Upper lobe of left lung (tissue), 6 donors: ENCODE measurements around the gene UGT1A8. TPM values are rescaled to one million over a fixed set of nuclear protein-coding genes. Genes with fewer than 3 reads are reported as not detected.
A peak's percentile ranks its signal among the peaks of the same experiment; 100 is the strongest.
"Not testable (repeated sequence)": the region's sequence is repeated elsewhere in the genome, so short reads cannot be mapped to it uniquely, and the experiment has no call there.

Experiments
- ATAC-seq, 2 donors: fragments of 200-7000 bp; cut with Tn5 transposase; one replicate each; pipeline ENCODE4 v1.9.1; 2022; ENCODE audit warnings: mild to moderate bottlenecking in 2 of 2, moderate library complexity in 2 of 2; ENCODE audit not compliant: low FRiP score in 2 of 2
- DNase-seq, 2 donors: peaks; one replicate each; pipeline ENCODE4 v3.0.0-alpha.2; 2019 to 2020
- H3K27ac ChIP-seq, 4 donors: fragments of 200-600 bp; sonication (generic); one replicate each; pipeline ENCODE4 v1.5.1; 2016 to 2019
- H3K27me3 ChIP-seq, 4 donors: fragments of 200-600 bp; sonication (generic); one replicate each; pipeline ENCODE4 v1.5.1; 2017 to 2019
- H3K36me3 ChIP-seq, 4 donors: fragments of 200-600 bp; sonication (generic); one replicate each; pipeline ENCODE4 v1.5.1; 2016 to 2019
- H3K4me1 ChIP-seq, 4 donors: fragments of 200-600 bp; sonication (generic); one replicate each; pipeline ENCODE4 v1.5.1; 2018 to 2019
- H3K4me3 ChIP-seq, 4 donors: fragments of 200-600 bp; sonication (generic); one replicate each; pipeline ENCODE4 v1.5.1; 2017 to 2019; ENCODE audit warnings: mild to moderate bottlenecking in 2 of 4, moderate library complexity in 1 of 4
- H3K9me3 ChIP-seq, 4 donors: fragments of 200-600 bp; sonication (generic); one replicate each; pipeline ENCODE4 v1.5.1; 2018 to 2019
- CTCF ChIP-seq, 6 experiments: fragments of 450-650 bp in 4 of 6; fragments of 200-600 bp in 2 of 6; sonication (generic) in 2 of 6; IDR thresholded peaks; one replicate each; pipeline ENCODE4 v1.5.1; 2016 to 2019; ENCODE audit warnings: antibody characterized with exemption in 6 of 6
- EP300 ChIP-seq, 4 donors: sonication (generic); formaldehyde crosslinking; IDR thresholded peaks; one replicate each; pipeline ENCODE4 v1.5.1; 2017; ENCODE audit warnings: antibody characterized with exemption in 4 of 4, control low read depth in 2 of 4
- POLR2A ChIP-seq, 4 donors: fragments of 450-650 bp; IDR thresholded peaks; one replicate each; pipeline ENCODE4 v1.5.1; 2016 to 2017; ENCODE audit warnings: antibody characterized with exemption in 4 of 4, mild to moderate bottlenecking in 2 of 4
- POLR2AphosphoS5 ChIP-seq, 2 donors: sonication (generic); formaldehyde crosslinking; IDR thresholded peaks; one replicate each; pipeline ENCODE4 v1.5.1; 2017; ENCODE audit warnings: antibody characterized with exemption in 2 of 2
- WGBS, 2 donors: methylation state at CpG; one replicate each; pipeline ENCODE4 v1.1.5; 2017 to 2018; 5-methylcytosine and 5-hydroxymethylcytosine counted together
- total RNA-seq, 6 donors: library from RNA; depleted of rRNA in 4 of 6; stranded (reverse); fragments of >200 nt in 4 of 6; gene quantifications; one replicate each; pipeline versions ENCODE4 v1.1.0 to v1.2.1, GENCODE V29; 2016 to 2021
- donor health status: DM: no; HTN: no; CAD: no; lungs with moderate emphysema.
- donor health status: DM: no; HTN: yes; CAD: no; lungs with severe emphysema.

UGT1A8 gene
- total RNA-seq, 6 donors from 2014 or later = not detected

- WGBS, 2 donors = 79 to 100% methylated on average over 1 of the region's 1 CpG
- Histone ChIP-seq H3K4me1 (no peaks in the 10 kb centered on the region), H3K27ac (no peak overlapping the region), H3K27me3 (no peaks in the 10 kb centered on the region), H3K9me3 (no peaks in the 10 kb centered on the region), H3K4me3 (no peak overlapping the region), H3K36me3 (no peaks in the 10 kb centered on the region)
- ATAC-seq = peak in 1 of 2 donors; percentile 43
- no peak for TF ChIP-seq POLR2A (IDR thresholded peaks at IDR 0.05)
- TF ChIP-seq EP300 (IDR thresholded peaks at IDR 0.05) = no peak
- TF ChIP-seq CTCF (IDR thresholded peaks at IDR 0.05) = no peak
- no peak for TF ChIP-seq POLR2AphosphoS5 (IDR thresholded peaks at IDR 0.05)
- DNase-seq = no peak
Observed at GRCh38 chr2:233605680-233606079, 11.8 kb upstream of the UGT1A8 start.

GRCh38 chr2:233611284-233611683 is 6.1 kb upstream of the UGT1A8 start:
- H3K9me3 ChIP-seq = peaks cover 0 to 5% (median 0%) of the 10 kb centered on the region in 4 donors
- no peak overlapping the region for H3K27ac ChIP-seq
- no peaks in the 10 kb centered on the region for H3K4me1 ChIP-seq
- no peak for DNase-seq
- no peaks in the 10 kb centered on the region for H3K36me3 ChIP-seq
- H3K27me3 ChIP-seq = no peaks in the 10 kb centered on the region
- no peak for TF ChIP-seq POLR2A (IDR thresholded peaks at IDR 0.05)
- no peak for TF ChIP-seq CTCF (IDR thresholded peaks at IDR 0.05)
- no peak for TF ChIP-seq EP300 (IDR thresholded peaks at IDR 0.05)
- no peak for TF ChIP-seq POLR2AphosphoS5 (IDR thresholded peaks at IDR 0.05)
- H3K4me3 ChIP-seq = no peak overlapping the region
- 78 to 87% methylated on average over 4 of the region's 4 CpGs for WGBS, 2 donors
- no peak for ATAC-seq

- no peak overlapping the region for H3K4me3 ChIP-seq
- no peak overlapping the region for H3K27ac ChIP-seq
- 85 to 88% methylated on average over 4 of the region's 4 CpGs for WGBS, 2 donors
- TF ChIP-seq POLR2AphosphoS5 (IDR thresholded peaks at IDR 0.05) = no peak
- TF ChIP-seq EP300 (IDR thresholded peaks at IDR 0.05) = no peak
- TF ChIP-seq POLR2A (IDR thresholded peaks at IDR 0.05) = no peak
- no peak for TF ChIP-seq CTCF (IDR thresholded peaks at IDR 0.05)
- no peaks in the 10 kb centered on the region for H3K4me1 ChIP-seq
- no peaks in the 10 kb centered on the region for H3K27me3 ChIP-seq
- no peak for DNase-seq
- no peaks in the 10 kb centered on the region for H3K9me3 ChIP-seq
- no peaks in the 10 kb centered on the region for H3K36me3 ChIP-seq
- ATAC-seq = no peak
Observed at GRCh38 chr2:233620204-233620603, 2.8 kb downstream of the UGT1A8 start.

GRCh38 chr2:233621863-233622262 is 4.4 kb downstream of the UGT1A8 start:
- WGBS, 2 donors = 89 to 93% methylated on average over 5 of the region's 5 CpGs

GRCh38 chr2:233627331-233628025 is 10.0 kb downstream of the UGT1A8 start:
- WGBS, 2 donors = 64 to 75% methylated on average over 5 of the region's 5 CpGs
- no peaks in the 10 kb centered on the region for H3K27me3 ChIP-seq
- no peak overlapping the region for H3K27ac ChIP-seq

More at GRCh38 chr2:233621863-233622262, 4.4 kb downstream of the UGT1A8 start:
- not testable (repeated sequence) for ATAC-seq, H3K36me3 ChIP-seq, H3K4me3 ChIP-seq, H3K4me1 ChIP-seq, H3K27me3 ChIP-seq, H3K27ac ChIP-seq, H3K9me3 ChIP-seq, DNase-seq

GRCh38 chr2:233636306-233636705 is 18.9 kb downstream of the UGT1A8 start, which contains the start of gene UGT1A10:
TSS of gene UGT1A10 (plus strand) at chr2:233636448. CDS start at chr2:233636523, 75 bp downstream.
- not testable (repeated sequence) for H3K36me3 ChIP-seq, H3K4me1 ChIP-seq, H3K27ac ChIP-seq, H3K4me3 ChIP-seq, ATAC-seq, H3K27me3 ChIP-seq, H3K9me3 ChIP-seq
- peak in 1 of 2 donors; percentile 12 for DNase-seq
- WGBS, 2 donors = 89 to 90% methylated on average over 10 of the region's 10 CpGs

More at GRCh38 chr2:233627331-233628025, 10.0 kb downstream of the UGT1A8 start:
- H3K4me1 ChIP-seq = no peaks in the 10 kb centered on the region
- no peaks in the 10 kb centered on the region for H3K36me3 ChIP-seq
- DNase-seq (no peak), ATAC-seq (no peak)
- H3K9me3 ChIP-seq = peaks cover 0 to 4% (median 0%) of the 10 kb centered on the region in 4 donors
- TF ChIP-seq POLR2A (IDR thresholded peaks at IDR 0.05) (no peak), EP300 (IDR thresholded peaks at IDR 0.05) (no peak), CTCF (IDR thresholded peaks at IDR 0.05) (no peak), POLR2AphosphoS5 (IDR thresholded peaks at IDR 0.05) (no peak)
- no peak overlapping the region for H3K4me3 ChIP-seq
